ENCODE measurements around the gene TMED6.

DNA sequence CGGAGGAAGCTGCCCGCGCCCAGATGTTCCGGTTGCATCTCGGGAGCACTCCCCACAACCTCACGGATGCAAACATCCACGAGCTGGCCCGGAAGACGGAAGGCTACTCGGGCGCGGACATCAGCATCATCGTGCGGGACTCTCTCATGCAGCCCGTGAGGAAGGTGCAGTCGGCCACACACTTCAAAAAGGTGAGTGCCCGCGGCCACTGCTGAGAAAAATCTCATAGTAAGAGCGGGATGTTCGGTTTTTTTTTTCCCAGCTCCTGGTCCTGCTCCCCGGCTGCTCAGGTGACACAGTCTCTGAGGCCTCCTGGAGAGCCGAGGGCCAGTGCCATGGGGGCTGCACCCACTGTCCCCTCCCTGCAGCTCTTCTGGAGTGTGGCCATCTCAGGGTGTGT lies 30.5 kb downstream of the TMED6 start:
- TF ChIP-seq, protein P1, sequence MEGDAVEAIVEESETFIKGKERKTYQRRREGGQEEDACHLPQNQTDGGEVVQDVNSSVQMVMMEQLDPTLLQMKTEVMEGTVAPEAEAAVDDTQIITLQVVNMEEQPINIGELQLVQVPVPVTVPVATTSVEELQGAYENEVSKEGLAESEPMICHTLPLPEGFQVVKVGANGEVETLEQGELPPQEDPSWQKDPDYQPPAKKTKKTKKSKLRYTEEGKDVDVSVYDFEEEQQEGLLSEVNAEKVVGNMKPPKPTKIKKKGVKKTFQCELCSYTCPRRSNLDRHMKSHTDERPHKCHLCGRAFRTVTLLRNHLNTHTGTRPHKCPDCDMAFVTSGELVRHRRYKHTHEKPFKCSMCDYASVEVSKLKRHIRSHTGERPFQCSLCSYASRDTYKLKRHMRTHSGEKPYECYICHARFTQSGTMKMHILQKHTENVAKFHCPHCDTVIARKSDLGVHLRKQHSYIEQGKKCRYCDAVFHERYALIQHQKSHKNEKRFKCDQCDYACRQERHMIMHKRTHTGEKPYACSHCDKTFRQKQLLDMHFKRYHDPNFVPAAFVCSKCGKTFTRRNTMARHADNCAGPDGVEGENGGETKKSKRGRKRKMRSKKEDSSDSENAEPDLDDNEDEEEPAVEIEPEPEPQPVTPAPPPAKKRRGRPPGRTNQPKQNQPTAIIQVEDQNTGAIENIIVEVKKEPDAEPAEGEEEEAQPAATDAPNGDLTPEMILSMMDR (IDR thresholded peaks at IDR 0.05; ENCODE audit: low read depth, low read length, poor library complexity, severe bottlenecking) = no peak
- TF ChIP-seq EZH2phosphoT487 (IDR thresholded peaks at IDR 0.05; ENCODE audit: borderline replicate concordance, low read length) = no peak

Data from DOHH2 (cell line).